H9 (cell line): Measurements from ENCODE around the gene CDKAL1. TPM values are rescaled to one million over a fixed set of nuclear protein-coding genes. Genes with fewer than 3 reads are reported as not detected.

Experiments
- DNase-seq: peaks from one replicate; pipeline ENCODE4 v3.0.0-alpha.2; 2017
- H2AFZ ChIP-seq: one replicate; pipeline ENCODE4 v1.6.1; 2013; ENCODE audit warnings: mild to moderate bottlenecking, low read length, control low read depth, moderate library complexity
- H2AK5ac ChIP-seq: 2 replicates; pipeline ENCODE4 v1.6.1; 2013; ENCODE audit warnings: low read length, control low read depth, mixed read lengths; ENCODE audit not compliant: insufficient read length
- H2BK120ac ChIP-seq: one replicate; pipeline ENCODE4 v1.6.1; 2013; ENCODE audit warnings: low read depth, mild to moderate bottlenecking, low read length, control low read depth, inconsistent platforms; ENCODE audit not compliant: poor library complexity, severe bottlenecking
- H2BK12ac ChIP-seq: 2 replicates; pipeline ENCODE4 v1.6.1; 2013; ENCODE audit warnings: low read length, control low read depth, mixed read lengths, low read depth; ENCODE audit not compliant: insufficient read length
- H2BK15ac ChIP-seq: 2 replicates; pipeline ENCODE4 v1.6.1; 2013; ENCODE audit warnings: low read depth, low read length, control low read depth
- H2BK20ac ChIP-seq: one replicate; pipeline ENCODE4 v1.6.1; 2013; ENCODE audit warnings: low read depth, mild to moderate bottlenecking, low read length, control low read depth, inconsistent platforms; ENCODE audit not compliant: poor library complexity, severe bottlenecking
- H2BK5ac ChIP-seq: 2 replicates; pipeline ENCODE4 v1.6.1; 2013; ENCODE audit warnings: low read length, control low read depth, mixed read lengths; ENCODE audit not compliant: insufficient read length
- H3K14ac ChIP-seq: 2 replicates; pipeline ENCODE4 v1.6.1; 2013; ENCODE audit warnings: low read length, control low read depth; ENCODE audit not compliant: insufficient read depth
- H3K18ac ChIP-seq: 2 replicates; pipeline ENCODE4 v1.6.1; 2013; ENCODE audit warnings: low read depth, mild to moderate bottlenecking, mixed read lengths, low read length, control low read depth; ENCODE audit not compliant: insufficient read length
- H3K23ac ChIP-seq: 2 replicates; pipeline ENCODE4 v1.6.1; 2013; ENCODE audit warnings: low read length, control low read depth, mixed read lengths, low read depth; ENCODE audit not compliant: insufficient read length
- H3K23me2 ChIP-seq: 2 replicates; pipeline ENCODE4 v1.6.1; 2013; ENCODE audit warnings: low read depth, mild to moderate bottlenecking, mixed read lengths, low read length, control low read depth; ENCODE audit not compliant: insufficient read length, poor library complexity, severe bottlenecking
- H3K27ac ChIP-seq: 2 replicates; pipeline ENCODE4 v1.5.1; 2013; ENCODE audit warnings: low read length, control low read depth, mixed read lengths, low read depth; ENCODE audit not compliant: insufficient read length
- H3K27me3 ChIP-seq: 2 replicates; pipeline ENCODE4 v1.6.1; 2013; ENCODE audit warnings: low read length, control low read depth, inconsistent platforms; ENCODE audit not compliant: insufficient read depth
- H3K4ac ChIP-seq: 2 replicates; pipeline ENCODE4 v1.6.1; 2013; ENCODE audit warnings: low read depth, mild to moderate bottlenecking, control low read depth, inconsistent platforms, low read length, moderate library complexity
- H3K4me1 ChIP-seq: 2 replicates; pipeline ENCODE4 v1.6.1; 2013; ENCODE audit warnings: low read length, control low read depth, inconsistent platforms; ENCODE audit not compliant: insufficient read depth
- H3K4me2 ChIP-seq: 2 replicates; pipeline ENCODE4 v1.6.1; 2013; ENCODE audit warnings: low read length, control low read depth, mixed read lengths; ENCODE audit not compliant: insufficient read length, insufficient read depth
- H3K56ac ChIP-seq: 2 replicates; pipeline ENCODE4 v1.6.1; 2013; ENCODE audit warnings: low read depth, mild to moderate bottlenecking, mixed read lengths, low read length, control low read depth; ENCODE audit not compliant: insufficient read length
- H3K79me1 ChIP-seq: 2 replicates; pipeline ENCODE4 v1.6.1; 2013; ENCODE audit warnings: low read depth, mild to moderate bottlenecking, moderate library complexity, low read length, control low read depth, inconsistent platforms; ENCODE audit not compliant: insufficient read depth, poor library complexity, severe bottlenecking
- H3K79me2 ChIP-seq: 2 replicates; pipeline ENCODE4 v1.6.1; 2013; ENCODE audit warnings: low read length, control low read depth, inconsistent platforms; ENCODE audit not compliant: insufficient read depth
- H3K9ac ChIP-seq: 2 replicates; pipeline ENCODE4 v1.6.1; 2013; ENCODE audit warnings: low read length, control low read depth, mixed read lengths; ENCODE audit not compliant: insufficient read length; ENCODE audit errors: extremely low read depth
- H3K9me3 ChIP-seq: one replicate; pipeline ENCODE4 v1.6.1; 2013; ENCODE audit warnings: low read depth, low read length, inconsistent platforms; ENCODE audit not compliant: control insufficient read depth
- H3T11ph ChIP-seq: one replicate; pipeline ENCODE4 v1.6.1; 2013; ENCODE audit warnings: mild to moderate bottlenecking, low read length, control low read depth, inconsistent platforms
- H4K20me1 ChIP-seq: one replicate; pipeline ENCODE4 v1.6.1; 2013; ENCODE audit not compliant: control insufficient read depth, insufficient read length, insufficient read depth
- H4K5ac ChIP-seq: 2 replicates; pipeline ENCODE4 v1.6.1; 2013; ENCODE audit warnings: low read depth, mild to moderate bottlenecking, mixed read lengths, low read length, control low read depth; ENCODE audit not compliant: insufficient read length
- H4K8ac ChIP-seq: replicated peaks from 2 replicates; pipeline ENCODE4 v1.6.1; 2013; ENCODE audit warnings: low read length, control low read depth, mixed read lengths, low read depth; ENCODE audit not compliant: insufficient read length
- H4K91ac ChIP-seq: 2 replicates; pipeline ENCODE4 v1.6.1; 2013; ENCODE audit warnings: low read depth, mild to moderate bottlenecking, moderate library complexity, mixed read lengths, low read length, control low read depth; ENCODE audit not compliant: insufficient read length
- H3K27ac Mint-ChIP-seq, 3 experiments: 2 replicates in 2 of 3; 3 replicates in 1 of 3; pipeline ENCODE4 v1.8.0; 2020 to 2021; ENCODE audit warnings: mixed read lengths in 3 of 3, mild to moderate bottlenecking in 1 of 3, moderate library complexity in 1 of 3
- H3K27me3 Mint-ChIP-seq: 2 replicates; pipeline ENCODE4 v1.8.0; 2021; ENCODE audit warnings: low read depth, mild to moderate bottlenecking, moderate library complexity, mixed read lengths
- H3K36me3 Mint-ChIP-seq, 3 experiments: 2 replicates in 2 of 3; 3 replicates in 1 of 3; pipeline ENCODE4 v1.8.0; 2020 to 2021; ENCODE audit warnings: low read depth in 3 of 3, mixed read lengths in 3 of 3; ENCODE audit not compliant: insufficient read depth in 1 of 3
- H3K4me1 Mint-ChIP-seq, 2 experiments: 2 replicates each; pipeline ENCODE4 v1.8.0; 2020; ENCODE audit warnings: mixed read lengths in 2 of 2
- H3K4me3 Mint-ChIP-seq, 2 experiments: 2 replicates in 1 of 2; 3 replicates in 1 of 2; pipeline ENCODE4 v1.8.0; 2020 to 2021; ENCODE audit warnings: mild to moderate bottlenecking in 2 of 2, mixed read lengths in 2 of 2, moderate library complexity in 1 of 2
- H3K9me3 Mint-ChIP-seq, 2 experiments: 2 replicates in 1 of 2; 3 replicates in 1 of 2; pipeline ENCODE4 v1.8.0; 2020; ENCODE audit warnings: mild to moderate bottlenecking in 2 of 2, mixed read lengths in 2 of 2, moderate library complexity in 1 of 2
- WGBS: extraction: QIAGEN DNeasy Blood & Tissue Kit; methylation state at CpG from one replicate; pipeline ENCODE4 v1.1.7; 2013; ENCODE audit warnings: missing lambda C conversion rate, low lambda C conversion rate, mixed read lengths; ENCODE audit not compliant: insufficient read length; ENCODE audit errors: extremely low coverage; 5-methylcytosine and 5-hydroxymethylcytosine counted together
- total RNA-seq: library from RNA; stranded (reverse); gene quantifications from 2 replicates; pipeline ENCODE4 v1.2.1, GENCODE V29; 2021
- TF ChIP-seq, protein P1 (sequence below): fragments of 200-600 bp; sonication (generic); conservative IDR thresholded peaks from 3 replicates; pipeline ENCODE4 v1.8.0; 2021; ENCODE audit warnings: antibody characterized with exemption, mild to moderate bottlenecking

The CDKAL1 gene
- total RNA-seq, 1 experiment from 2014 or later = 23.0 TPM

DNA sequence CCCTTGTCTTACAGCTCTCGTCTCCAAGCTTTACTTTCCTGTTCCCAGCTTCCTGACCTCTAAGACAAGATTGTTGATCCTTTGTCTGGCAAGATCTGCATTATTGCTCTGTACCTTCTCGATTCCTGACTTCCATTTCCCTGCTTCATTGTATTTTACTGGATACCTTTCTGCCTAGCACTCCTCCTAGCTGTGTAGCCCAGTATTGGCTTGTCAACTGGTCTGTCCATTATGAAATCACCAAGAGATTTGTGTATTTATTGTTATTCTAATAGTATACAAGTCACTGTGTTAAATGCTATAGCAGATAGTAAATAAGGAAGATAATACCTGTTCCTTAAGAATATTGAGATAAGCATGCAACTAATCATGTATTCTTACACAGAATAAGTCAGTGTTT, 305.4 kb downstream of the CDKAL1 start:
- H3K18ac ChIP-seq = no peak overlapping the region
- no peak for DNase-seq
- H2AK5ac ChIP-seq = no peak overlapping the region
- TF ChIP-seq, protein P1, sequence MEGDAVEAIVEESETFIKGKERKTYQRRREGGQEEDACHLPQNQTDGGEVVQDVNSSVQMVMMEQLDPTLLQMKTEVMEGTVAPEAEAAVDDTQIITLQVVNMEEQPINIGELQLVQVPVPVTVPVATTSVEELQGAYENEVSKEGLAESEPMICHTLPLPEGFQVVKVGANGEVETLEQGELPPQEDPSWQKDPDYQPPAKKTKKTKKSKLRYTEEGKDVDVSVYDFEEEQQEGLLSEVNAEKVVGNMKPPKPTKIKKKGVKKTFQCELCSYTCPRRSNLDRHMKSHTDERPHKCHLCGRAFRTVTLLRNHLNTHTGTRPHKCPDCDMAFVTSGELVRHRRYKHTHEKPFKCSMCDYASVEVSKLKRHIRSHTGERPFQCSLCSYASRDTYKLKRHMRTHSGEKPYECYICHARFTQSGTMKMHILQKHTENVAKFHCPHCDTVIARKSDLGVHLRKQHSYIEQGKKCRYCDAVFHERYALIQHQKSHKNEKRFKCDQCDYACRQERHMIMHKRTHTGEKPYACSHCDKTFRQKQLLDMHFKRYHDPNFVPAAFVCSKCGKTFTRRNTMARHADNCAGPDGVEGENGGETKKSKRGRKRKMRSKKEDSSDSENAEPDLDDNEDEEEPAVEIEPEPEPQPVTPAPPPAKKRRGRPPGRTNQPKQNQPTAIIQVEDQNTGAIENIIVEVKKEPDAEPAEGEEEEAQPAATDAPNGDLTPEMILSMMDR = peak; percentile 45
- no peak overlapping the region for H3K4ac ChIP-seq
- no peak overlapping the region for H3K9ac ChIP-seq
- no peak overlapping the region for H2BK20ac ChIP-seq
- no peaks in the 10 kb centered on the region for H3K79me1 ChIP-seq
- H4K5ac ChIP-seq = no peak overlapping the region
- no peak overlapping the region for H2BK15ac ChIP-seq
- Mint-ChIP-seq H3K9me3 (no peaks in the 10 kb centered on the region; a peak in 1 of 5 replicates), H3K27me3 (no peaks in the 10 kb centered on the region), H3K4me1 (peaks cover 6 to 15% of the 10 kb centered on the region in 2 experiments), H3K36me3 (no peaks in the 10 kb centered on the region; a peak in 1 of 7 replicates), H3K27ac (no peak overlapping the region; a peak in 1 of 7 replicates), H3K4me3 (no peak overlapping the region)
- H3K23me2 ChIP-seq = no peaks in the 10 kb centered on the region
- H3K79me2 ChIP-seq = no peaks in the 10 kb centered on the region
- H4K91ac ChIP-seq = no peak overlapping the region
- H3K23ac ChIP-seq = no peak overlapping the region
- no peak overlapping the region for H3K27ac ChIP-seq
- H4K20me1 ChIP-seq = no peaks in the 10 kb centered on the region
- no peak overlapping the region for H2BK5ac ChIP-seq
- H3K56ac ChIP-seq = no peak overlapping the region
- no peaks in the 10 kb centered on the region for H3K9me3 ChIP-seq
- WGBS = no CpG with 5 or more reads among the region's 2 CpGs
- no peak overlapping the region for H2BK120ac ChIP-seq
- no peaks in the 10 kb centered on the region for H3K27me3 ChIP-seq
- no peak overlapping the region for H2BK12ac ChIP-seq
- H2AFZ ChIP-seq = no peak overlapping the region
- no peak overlapping the region for H3T11ph ChIP-seq
- no peak overlapping the region for H3K4me2 ChIP-seq
- H4K8ac ChIP-seq = no peak overlapping the region
- H3K14ac ChIP-seq = no peak overlapping the region
- H3K4me1 ChIP-seq = peaks cover 1% of the 10 kb centered on the region; the same call in 1 of the 2 replicates
